GM12873 (cell line): ENCODE data around the gene FRMD5.

ENCODE experiments used
- CTCF ChIP-seq: IDR thresholded peaks from 2 replicates; pipeline ENCODE4 v1.5.1; 2012; ENCODE audit warnings: low read depth, mild to moderate bottlenecking, moderate library complexity, low read length, control low read depth; ENCODE audit not compliant: insufficient read depth; ENCODE audit errors: missing control alignments

Gene FRMD5

GRCh38 chr15:44216958-44217357 lies 21.9 kb upstream of the FRMD5 start:
- no peak for TF ChIP-seq CTCF

GRCh38 chr15:44215594-44215993 lies 20.5 kb upstream of the FRMD5 start:
- no peak for TF ChIP-seq CTCF

- TF ChIP-seq CTCF: no peak
Measured at GRCh38 chr15:44208956-44209355, 13.9 kb upstream of the FRMD5 start.

- no peak for TF ChIP-seq CTCF
Measured at GRCh38 chr15:44207643-44208042, 12.6 kb upstream of the FRMD5 start.

- TF ChIP-seq CTCF: no peak
Measured at GRCh38 chr15:44199393-44199792, 4.3 kb upstream of the FRMD5 start.

GRCh38 chr15:44194323-44195150 lies 534 bp downstream of the FRMD5 start:
- TF ChIP-seq CTCF: no peak

GRCh38 chr15:44193651-44194322 lies 1.3 kb downstream of the FRMD5 start:
- TF ChIP-seq CTCF: no peak
